OCI-LY3 (cell line): ENCODE data around the gene EVX2.

Experiments
- H2AFZ ChIP-seq: fragments of 200-600, 300-600 bp; shearing (Covaris generic); 2 replicates; pipeline ENCODE4 v1.6.0; 2014; ENCODE audit warnings: antibody characterized with exemption, low read depth, low read length
- H3K27ac ChIP-seq: fragments of 200-600, 300-600 bp; sonication (generic); 2 replicates; pipeline ENCODE4 v1.5.1; 2014; ENCODE audit warnings: mild to moderate bottlenecking, low read length, moderate library complexity, mixed read lengths
- H3K27me3 ChIP-seq: fragments of 200-600, 300-600 bp; sonication (generic); 2 replicates; pipeline ENCODE4 v1.6.1; 2014; ENCODE audit warnings: low read depth, low read length, mixed read lengths
- H3K36me3 ChIP-seq: fragments of 200-600, 300-600 bp; sonication (generic); replicated peaks from 2 replicates; pipeline ENCODE3; 2014; ENCODE audit warnings: low read depth, low read length, mixed read lengths
- H3K4me1 ChIP-seq: fragments of 300-600, 200-600 bp; sonication (generic); 2 replicates; pipeline ENCODE4 v1.6.1; 2014; ENCODE audit warnings: low read length, mixed read lengths
- H3K4me2 ChIP-seq: fragments of 200-600, 300-600 bp; sonication (generic); 2 replicates; pipeline ENCODE4 v1.6.1; 2014; ENCODE audit warnings: low read length, mixed read lengths
- H3K4me3 ChIP-seq: fragments of 300-600, 200-600 bp; sonication (generic); 2 replicates; pipeline ENCODE4 v1.5.1; 2014; ENCODE audit warnings: antibody characterized with exemption, mild to moderate bottlenecking, low read length, moderate library complexity
- H3K79me2 ChIP-seq: fragments of 300-600, 200-600 bp; shearing (Covaris generic); 2 replicates; pipeline ENCODE4 v1.6.1; 2014; ENCODE audit warnings: mild to moderate bottlenecking, low read length, mixed read lengths
- H3K9ac ChIP-seq: fragments of 300-600, 200-600 bp; shearing (Covaris generic); 2 replicates; pipeline ENCODE4 v1.6.0; 2014; ENCODE audit warnings: mild to moderate bottlenecking, low read length, moderate library complexity
- H3K9me3 ChIP-seq: fragments of 200-600, 300-600 bp; shearing (Covaris generic); 2 replicates; pipeline ENCODE4 v1.6.1; 2014; ENCODE audit warnings: low read length, mixed read lengths; ENCODE audit not compliant: insufficient read depth
- H4K20me1 ChIP-seq: fragments of 200-600, 300-600 bp; sonication (generic); 2 replicates; pipeline ENCODE4 v1.6.1; 2016; ENCODE audit warnings: low read length, mixed read lengths; ENCODE audit not compliant: insufficient read depth
- EZH2phosphoT487 ChIP-seq: fragments of 200-600 bp; shearing (Covaris generic); IDR thresholded peaks from 2 replicates; pipeline ENCODE4 v1.6.1; 2018; ENCODE audit warnings: antibody characterized with exemption, mixed run types, low read depth
- TF ChIP-seq, protein P1 (sequence below): fragments of 200-600, 300-600 bp; sonication (generic); IDR thresholded peaks from 2 replicates; pipeline ENCODE4 v1.5.1; 2014; ENCODE audit warnings: antibody characterized with exemption, low read length, low read depth

EVX2 gene

DNA sequence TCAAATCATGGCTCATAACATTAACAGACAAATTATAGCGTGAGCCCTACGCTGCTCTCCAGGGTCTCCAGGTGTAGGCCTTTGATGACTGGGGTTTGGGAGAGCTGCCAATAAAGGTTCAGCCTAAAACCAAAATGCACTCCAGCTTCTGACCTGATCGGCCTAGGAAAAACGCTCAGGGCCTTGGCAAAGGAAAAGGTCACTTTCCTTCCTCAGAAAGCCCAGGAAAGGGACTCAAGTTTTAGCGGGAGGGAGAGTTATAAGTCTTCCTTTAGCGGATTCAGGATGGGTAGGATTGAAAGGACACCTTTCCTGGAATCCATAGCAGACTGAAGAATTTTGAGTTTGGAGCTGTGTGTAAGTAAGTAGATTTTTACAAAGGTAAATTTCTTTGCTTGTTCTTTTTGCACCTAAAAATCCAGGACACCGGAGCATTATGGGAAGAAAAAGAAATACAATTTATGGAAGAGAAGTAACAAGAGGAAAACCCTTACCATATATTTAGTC is 8.8 kb downstream of the EVX2 start:
- H3K4me2 ChIP-seq = peak overlapping the region; percentile 56
- TF ChIP-seq EZH2phosphoT487 = no peak
- TF ChIP-seq, protein P1, sequence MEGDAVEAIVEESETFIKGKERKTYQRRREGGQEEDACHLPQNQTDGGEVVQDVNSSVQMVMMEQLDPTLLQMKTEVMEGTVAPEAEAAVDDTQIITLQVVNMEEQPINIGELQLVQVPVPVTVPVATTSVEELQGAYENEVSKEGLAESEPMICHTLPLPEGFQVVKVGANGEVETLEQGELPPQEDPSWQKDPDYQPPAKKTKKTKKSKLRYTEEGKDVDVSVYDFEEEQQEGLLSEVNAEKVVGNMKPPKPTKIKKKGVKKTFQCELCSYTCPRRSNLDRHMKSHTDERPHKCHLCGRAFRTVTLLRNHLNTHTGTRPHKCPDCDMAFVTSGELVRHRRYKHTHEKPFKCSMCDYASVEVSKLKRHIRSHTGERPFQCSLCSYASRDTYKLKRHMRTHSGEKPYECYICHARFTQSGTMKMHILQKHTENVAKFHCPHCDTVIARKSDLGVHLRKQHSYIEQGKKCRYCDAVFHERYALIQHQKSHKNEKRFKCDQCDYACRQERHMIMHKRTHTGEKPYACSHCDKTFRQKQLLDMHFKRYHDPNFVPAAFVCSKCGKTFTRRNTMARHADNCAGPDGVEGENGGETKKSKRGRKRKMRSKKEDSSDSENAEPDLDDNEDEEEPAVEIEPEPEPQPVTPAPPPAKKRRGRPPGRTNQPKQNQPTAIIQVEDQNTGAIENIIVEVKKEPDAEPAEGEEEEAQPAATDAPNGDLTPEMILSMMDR = no peak
- H3K27me3 ChIP-seq = no peaks in the 10 kb centered on the region
- H3K9me3 ChIP-seq = no peaks in the 10 kb centered on the region
- no peaks in the 10 kb centered on the region for H3K79me2 ChIP-seq
- no peaks in the 10 kb centered on the region for H4K20me1 ChIP-seq
- H3K4me3 ChIP-seq = peak overlapping the region; percentile 85
- peak overlapping the region; percentile 78 for H2AFZ ChIP-seq
- H3K27ac ChIP-seq = no peak overlapping the region
- no peaks in the 10 kb centered on the region for H3K4me1 ChIP-seq
- H3K36me3 ChIP-seq = no peaks in the 10 kb centered on the region
- peak overlapping the region; percentile 33 for H3K9ac ChIP-seq

DNA sequence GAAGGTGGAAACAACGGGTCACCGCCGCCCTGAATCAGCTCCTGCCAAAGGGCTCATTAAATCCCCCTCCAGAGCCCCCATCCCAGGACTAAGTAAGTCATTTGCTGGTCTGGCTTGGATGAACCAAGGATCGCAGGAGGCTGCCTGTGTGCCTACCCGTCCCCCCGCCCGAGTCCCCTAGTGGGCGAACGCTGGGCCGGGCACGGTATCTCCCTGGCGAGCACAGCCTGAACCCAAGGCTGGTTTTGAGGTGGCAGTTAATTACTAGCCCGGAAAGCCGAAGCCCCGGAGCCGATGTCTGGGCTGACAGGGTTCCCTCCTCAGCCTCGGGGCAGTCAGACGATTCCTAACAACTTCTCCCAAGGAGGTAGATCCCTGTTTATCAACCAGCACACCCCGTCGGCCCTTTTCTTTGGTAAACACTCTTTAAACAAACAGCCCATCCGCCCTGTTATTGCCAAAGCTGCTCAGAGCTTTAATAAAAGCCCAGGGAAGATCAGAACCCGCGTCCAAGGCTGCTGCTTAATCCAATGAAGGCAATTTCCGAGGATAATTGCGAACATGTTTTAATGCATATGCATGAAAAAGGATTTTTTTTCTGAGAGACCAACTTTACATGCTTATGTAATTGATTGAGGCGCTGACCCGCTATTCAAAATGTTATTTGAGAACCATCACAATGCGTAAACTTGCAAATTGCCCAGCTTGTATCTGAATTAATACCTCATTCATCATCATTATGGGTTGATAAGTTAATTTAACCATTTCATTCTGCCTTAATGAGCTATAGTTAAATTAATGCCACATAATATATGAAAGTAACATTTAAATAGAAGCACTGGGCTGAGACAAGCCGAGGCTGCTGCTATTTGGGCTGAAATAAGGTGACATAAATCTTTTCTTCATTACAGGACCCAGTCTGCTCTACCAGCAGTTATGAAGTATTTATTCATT is 10.5 kb downstream of the EVX2 start:
- no peak overlapping the region for H3K4me2 ChIP-seq
- H3K9me3 ChIP-seq = no peaks in the 10 kb centered on the region
- no peaks in the 10 kb centered on the region for H3K27me3 ChIP-seq
- H2AFZ ChIP-seq = no peak overlapping the region
- H3K4me1 ChIP-seq = peaks cover 11% of the 10 kb centered on the region
- H4K20me1 ChIP-seq = no peaks in the 10 kb centered on the region
- no peaks in the 10 kb centered on the region for H3K79me2 ChIP-seq
- H3K36me3 ChIP-seq = no peaks in the 10 kb centered on the region
- no peak overlapping the region for H3K27ac ChIP-seq
- H3K9ac ChIP-seq = no peak overlapping the region
- no peak for TF ChIP-seq EZH2phosphoT487
- TF ChIP-seq, protein P1 = no peak
- H3K4me3 ChIP-seq = no peak overlapping the region

GRCh38 chr2:176072292-176072669 is 11.5 kb downstream of the EVX2 start:
- no peak overlapping the region for H3K4me3 ChIP-seq
- H3K27me3 ChIP-seq = no peaks in the 10 kb centered on the region
- no peak overlapping the region for H3K4me2 ChIP-seq
- no peaks in the 10 kb centered on the region for H3K79me2 ChIP-seq
- H2AFZ ChIP-seq = no peak overlapping the region
- no peaks in the 10 kb centered on the region for H3K36me3 ChIP-seq
- no peak overlapping the region for H3K9ac ChIP-seq
- peaks cover 11% of the 10 kb centered on the region for H3K4me1 ChIP-seq
- H3K27ac ChIP-seq = no peak overlapping the region
- TF ChIP-seq, protein P1 = no peak
- TF ChIP-seq EZH2phosphoT487 = no peak
- no peaks in the 10 kb centered on the region for H4K20me1 ChIP-seq
- H3K9me3 ChIP-seq = no peaks in the 10 kb centered on the region

- no peak overlapping the region for H3K27ac ChIP-seq
- H3K9me3 ChIP-seq = no peaks in the 10 kb centered on the region
- H3K4me1 ChIP-seq = peaks cover 11% of the 10 kb centered on the region
- no peaks in the 10 kb centered on the region for H3K79me2 ChIP-seq
- H2AFZ ChIP-seq = no peak overlapping the region
- no peak for TF ChIP-seq EZH2phosphoT487
- TF ChIP-seq, protein P1 = no peak
- H3K4me2 ChIP-seq = no peak overlapping the region
- no peaks in the 10 kb centered on the region for H3K27me3 ChIP-seq
- H3K9ac ChIP-seq = no peak overlapping the region
- no peak overlapping the region for H3K4me3 ChIP-seq
- H3K36me3 ChIP-seq = no peaks in the 10 kb centered on the region
- H4K20me1 ChIP-seq = no peaks in the 10 kb centered on the region
Observed at GRCh38 chr2:176071330-176072291, 12.2 kb downstream of the EVX2 start.
